ENCODE data around the gene CR1L.

- TF ChIP-seq SUZ12 (IDR thresholded peaks at IDR 0.05; ENCODE audit: extremely low read depth, insufficient read depth, insufficient read length) (no peak), ZNF274 (IDR thresholded peaks at IDR 0.05; ENCODE audit: low read depth, low read length) (no peak)
These were observed 14.1 kb downstream of the CR1L start for GRCh38 chr1:207658904-207659485.
